B cell (primary cell): ENCODE results near the gene MAN2A2.

Source experiments
- EZH2 ChIP-seq: IDR thresholded peaks from 2 replicates; pipeline ENCODE4 v1.6.1; 2012; ENCODE audit warnings: borderline replicate concordance, low read depth, mild to moderate bottlenecking, moderate library complexity, low read length; ENCODE audit not compliant: insufficient read depth, poor library complexity, severe bottlenecking
- TF ChIP-seq, protein P1 (sequence below): fragments of 200-600 bp; IDR thresholded peaks from one replicate; pipeline ENCODE4 v1.8.0; 2022; ENCODE audit warnings: antibody characterized with exemption, mild to moderate bottlenecking

DNA sequence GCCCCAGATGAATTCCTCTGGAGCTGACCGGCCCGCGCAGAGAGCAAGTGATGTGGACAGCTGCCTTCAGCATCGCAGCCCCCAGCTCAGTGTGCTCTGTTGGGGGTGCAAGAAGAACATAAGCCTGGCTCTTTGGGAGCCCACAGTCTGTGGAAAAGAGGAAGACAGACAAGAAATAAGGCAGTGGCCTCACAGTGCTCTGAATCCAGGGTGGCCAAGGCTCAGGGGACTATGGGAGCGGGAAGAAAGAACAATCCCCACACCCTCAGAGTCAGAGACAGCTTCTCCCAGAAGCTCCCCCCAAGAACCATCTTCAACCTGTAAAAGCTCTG, 29.5 kb downstream of the MAN2A2 start:
- TF ChIP-seq, protein P1, sequence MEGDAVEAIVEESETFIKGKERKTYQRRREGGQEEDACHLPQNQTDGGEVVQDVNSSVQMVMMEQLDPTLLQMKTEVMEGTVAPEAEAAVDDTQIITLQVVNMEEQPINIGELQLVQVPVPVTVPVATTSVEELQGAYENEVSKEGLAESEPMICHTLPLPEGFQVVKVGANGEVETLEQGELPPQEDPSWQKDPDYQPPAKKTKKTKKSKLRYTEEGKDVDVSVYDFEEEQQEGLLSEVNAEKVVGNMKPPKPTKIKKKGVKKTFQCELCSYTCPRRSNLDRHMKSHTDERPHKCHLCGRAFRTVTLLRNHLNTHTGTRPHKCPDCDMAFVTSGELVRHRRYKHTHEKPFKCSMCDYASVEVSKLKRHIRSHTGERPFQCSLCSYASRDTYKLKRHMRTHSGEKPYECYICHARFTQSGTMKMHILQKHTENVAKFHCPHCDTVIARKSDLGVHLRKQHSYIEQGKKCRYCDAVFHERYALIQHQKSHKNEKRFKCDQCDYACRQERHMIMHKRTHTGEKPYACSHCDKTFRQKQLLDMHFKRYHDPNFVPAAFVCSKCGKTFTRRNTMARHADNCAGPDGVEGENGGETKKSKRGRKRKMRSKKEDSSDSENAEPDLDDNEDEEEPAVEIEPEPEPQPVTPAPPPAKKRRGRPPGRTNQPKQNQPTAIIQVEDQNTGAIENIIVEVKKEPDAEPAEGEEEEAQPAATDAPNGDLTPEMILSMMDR = peak; percentile 52
- TF ChIP-seq EZH2 = no peak
